ENCODE data around the gene SETD2.
A peak's percentile ranks its signal among the peaks of the same experiment; 100 is the strongest.

SETD2 gene

GRCh38 chr3:47008234-47008796 lies 155.6 kb downstream of the SETD2 start:
- DNase-seq (ENCODE audit: low spot score): no peak

DNA sequence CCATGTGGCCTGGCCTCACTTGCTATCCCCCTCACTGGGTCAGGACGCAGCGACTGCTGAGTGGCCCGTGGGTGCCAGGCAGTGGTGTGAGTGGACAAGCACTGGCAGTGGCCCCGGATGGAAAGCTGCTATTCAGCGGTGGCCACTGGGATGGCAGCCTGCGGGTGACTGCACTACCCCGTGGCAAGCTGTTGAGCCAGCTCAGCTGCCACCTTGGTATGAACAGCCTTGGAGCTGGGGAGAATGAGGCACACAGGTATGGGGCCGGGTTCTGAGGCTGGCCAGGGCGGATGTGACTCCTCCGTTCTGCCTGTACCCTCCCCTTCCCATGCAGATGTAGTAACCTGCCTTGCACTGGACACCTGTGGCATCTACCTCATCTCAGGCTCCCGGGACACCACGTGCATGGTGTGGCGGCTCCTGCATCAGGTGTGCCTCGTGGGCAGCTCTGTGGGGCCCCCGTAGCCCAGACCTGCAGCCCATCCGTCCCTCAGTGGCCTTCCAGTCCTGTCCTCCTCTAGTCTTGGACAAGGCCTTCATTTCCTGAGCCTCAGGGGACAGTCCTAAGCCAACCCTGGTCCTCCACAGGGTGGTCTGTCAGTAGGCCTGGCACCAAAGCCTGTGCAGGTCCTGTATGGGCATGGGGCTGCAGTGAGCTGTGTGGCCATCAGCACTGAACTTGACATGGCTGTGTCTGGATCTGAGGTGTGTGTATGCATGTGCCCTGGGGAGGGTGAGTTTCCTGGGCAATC lies 156.3 kb downstream of the SETD2 start:
- peak; percentile 46 for DNase-seq (ENCODE audit: low spot score)

- peak; percentile 41 for DNase-seq (ENCODE audit: low spot score)
Observed at GRCh38 chr3:47007001-47007400, 156.9 kb downstream of the SETD2 start.

GRCh38 chr3:47006145-47006651 lies 157.7 kb downstream of the SETD2 start:
- DNase-seq (ENCODE audit: low spot score): peak; percentile 38

GRCh38 chr3:47005212-47006144 lies 158.4 kb downstream of the SETD2 start:
- peak; percentile 34 for DNase-seq (ENCODE audit: low spot score)

- DNase-seq (ENCODE audit: low spot score): no peak
Observed at GRCh38 chr3:47004369-47005211, 159.3 kb downstream of the SETD2 start.

GRCh38 chr3:47003461-47004368 lies 160.2 kb downstream of the SETD2 start:
- no peak for DNase-seq (ENCODE audit: low spot score)

DNA sequence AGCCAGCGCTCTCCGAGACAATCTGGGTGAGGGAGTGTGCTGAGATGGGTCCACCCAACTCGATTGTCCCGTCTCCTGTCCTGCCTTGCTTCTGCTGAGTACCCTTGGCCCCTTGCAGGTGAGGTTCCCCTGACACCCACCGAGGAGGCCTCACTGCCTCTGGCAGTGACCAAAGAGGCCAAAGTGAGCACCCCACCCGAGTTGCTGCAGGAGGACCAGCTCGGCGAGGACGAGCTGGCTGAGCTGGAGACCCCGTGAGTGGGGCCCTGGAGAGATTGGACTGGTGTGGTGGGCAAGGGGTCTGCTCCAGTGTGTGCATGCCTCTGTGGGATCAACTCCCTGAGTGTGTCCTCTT lies 160.9 kb downstream of the SETD2 start:
- DNase-seq (ENCODE audit: low spot score): no peak

DNA sequence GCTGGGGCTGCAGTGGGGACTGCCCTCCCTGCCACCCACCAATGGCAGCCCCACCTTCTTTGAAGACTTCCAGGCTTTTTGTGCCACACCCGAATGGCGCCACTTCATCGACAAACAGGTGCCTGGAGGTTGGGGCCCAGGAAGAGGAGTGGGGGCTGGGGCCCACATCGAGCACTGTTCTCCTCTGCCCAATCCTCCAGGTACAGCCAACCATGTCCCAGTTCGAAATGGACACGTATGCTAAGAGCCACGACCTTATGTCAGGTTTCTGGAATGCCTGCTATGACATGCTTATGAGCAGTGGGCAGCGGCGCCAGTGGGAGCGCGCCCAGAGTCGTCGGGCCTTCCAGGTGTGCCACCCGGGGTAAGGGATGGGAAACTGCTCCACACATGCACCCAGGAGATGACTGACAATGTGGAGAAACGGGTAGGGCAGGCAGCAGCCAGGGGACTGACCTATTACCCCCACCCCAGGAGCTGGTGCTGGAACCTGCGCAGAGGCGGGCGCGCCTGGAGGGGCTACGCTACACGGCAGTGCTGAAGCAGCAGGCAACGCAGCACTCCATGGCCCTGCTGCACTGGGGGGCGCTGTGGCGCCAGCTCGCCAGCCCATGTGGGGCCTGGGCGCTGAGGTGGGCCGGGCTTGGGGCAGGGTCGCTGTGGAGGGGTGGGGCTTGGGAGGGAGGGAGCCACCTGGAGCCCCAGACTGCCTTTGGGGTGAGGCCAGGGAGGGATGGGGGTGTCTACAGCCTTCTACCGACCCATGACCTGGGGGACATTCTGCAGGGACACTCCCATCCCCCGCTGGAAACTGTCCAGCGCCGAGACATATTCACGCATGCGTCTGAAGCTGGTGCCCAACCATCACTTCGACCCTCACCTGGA lies 161.5 kb downstream of the SETD2 start:
- DNase-seq (ENCODE audit: low spot score): peak; percentile 69

DNA sequence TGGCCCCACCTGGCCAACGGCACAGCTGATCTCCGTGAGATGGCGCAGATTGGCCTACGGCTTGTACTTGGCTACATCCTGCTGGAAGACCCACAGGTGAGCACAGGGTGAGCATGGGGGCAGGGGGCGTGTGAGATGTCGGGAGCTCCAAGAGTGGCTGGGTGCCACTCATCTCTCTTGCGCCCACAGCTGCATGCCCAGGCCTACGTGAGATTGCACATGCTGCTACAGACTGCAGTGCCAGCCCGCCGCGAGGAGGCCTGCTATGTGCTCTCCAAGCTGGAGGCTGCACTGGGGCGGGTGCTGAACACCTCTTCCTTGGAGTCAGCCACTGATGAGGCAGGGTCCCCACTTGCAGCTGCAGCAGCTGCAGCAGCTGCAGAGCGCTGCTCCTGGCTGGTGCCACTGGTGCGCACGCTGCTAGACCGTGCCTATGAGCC lies 162.2 kb downstream of the SETD2 start:
- DNase-seq (ENCODE audit: low spot score): no peak

DNA sequence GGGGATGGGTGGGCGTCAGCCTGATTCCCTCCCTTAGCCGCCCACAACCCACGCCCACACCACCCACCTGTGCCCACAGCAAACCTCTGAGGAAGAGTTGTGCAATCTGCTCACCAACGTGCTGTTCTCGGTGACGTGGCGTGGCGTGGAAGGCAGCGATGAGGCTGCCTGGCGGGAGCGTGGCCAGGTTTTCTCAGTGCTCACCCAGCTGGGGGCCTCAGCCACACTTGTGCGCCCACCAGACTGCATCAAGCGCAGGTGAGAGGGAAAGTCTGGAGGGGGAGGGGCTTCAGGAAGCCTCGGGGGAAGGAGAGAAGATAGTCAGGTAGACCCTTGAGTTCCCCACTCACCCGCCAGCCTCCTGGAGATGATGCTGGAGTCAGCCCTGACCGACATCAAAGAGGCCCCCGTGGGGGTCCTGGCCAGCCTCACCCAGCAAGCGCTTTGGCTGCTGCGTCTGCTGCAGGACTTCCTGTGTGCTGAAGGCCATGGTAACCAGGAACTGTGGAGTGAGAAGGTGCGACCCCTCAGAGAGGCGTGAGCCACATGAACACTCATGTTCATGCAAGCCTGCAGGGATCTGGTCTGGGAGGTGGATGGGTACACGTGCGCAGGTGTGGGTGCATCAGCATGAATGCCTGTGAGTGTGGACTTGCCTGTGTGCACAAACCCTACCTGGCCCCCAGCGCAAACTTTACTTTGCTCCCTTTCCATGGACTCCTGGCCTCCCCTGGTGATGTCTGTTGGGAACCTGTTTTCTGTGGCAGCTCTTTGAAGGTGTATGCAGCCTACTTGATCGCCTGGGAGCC lies 162.8 kb downstream of the SETD2 start:
- no peak for DNase-seq (ENCODE audit: low spot score)

GRCh38 chr3:47000198-47000815 lies 163.6 kb downstream of the SETD2 start:
- no peak for DNase-seq (ENCODE audit: low spot score)

GRCh38 chr3:46999516-47000197 lies 164.3 kb downstream of the SETD2 start:
- no peak for DNase-seq (ENCODE audit: low spot score)

DNA sequence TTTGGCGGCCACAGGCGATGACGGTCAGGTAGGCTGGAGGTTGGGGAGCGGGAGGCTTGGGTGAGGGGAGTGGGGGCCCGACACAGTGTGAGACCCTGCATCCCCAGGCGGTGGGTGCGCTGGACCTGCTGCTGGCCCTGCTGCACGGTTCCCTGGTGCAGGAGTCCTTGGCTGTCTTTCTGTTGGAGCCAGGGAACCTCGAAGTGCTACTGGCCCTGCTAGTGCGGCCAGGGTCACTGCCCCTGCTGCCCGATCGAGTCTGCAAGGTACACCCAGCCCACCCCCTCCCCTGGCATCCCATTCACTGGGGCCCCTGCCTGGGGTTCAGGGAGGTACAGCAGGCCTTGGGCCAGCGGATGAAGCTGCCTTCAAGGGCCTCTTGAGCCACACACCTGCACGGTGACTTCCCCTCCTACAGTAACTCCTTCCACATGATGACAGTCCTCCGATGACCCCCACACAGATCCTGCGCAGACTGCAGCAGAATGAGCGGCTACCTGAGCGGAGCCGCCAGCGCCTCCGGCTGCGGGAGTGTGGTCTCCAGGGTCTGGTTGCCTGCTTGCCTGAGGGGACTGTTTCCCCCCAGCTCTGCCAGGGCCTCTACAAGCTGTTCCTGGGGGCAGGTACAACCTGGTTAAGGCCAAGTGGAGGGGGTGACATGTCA lies 164.9 kb downstream of the SETD2 start:
- DNase-seq (ENCODE audit: low spot score): no peak

DNA sequence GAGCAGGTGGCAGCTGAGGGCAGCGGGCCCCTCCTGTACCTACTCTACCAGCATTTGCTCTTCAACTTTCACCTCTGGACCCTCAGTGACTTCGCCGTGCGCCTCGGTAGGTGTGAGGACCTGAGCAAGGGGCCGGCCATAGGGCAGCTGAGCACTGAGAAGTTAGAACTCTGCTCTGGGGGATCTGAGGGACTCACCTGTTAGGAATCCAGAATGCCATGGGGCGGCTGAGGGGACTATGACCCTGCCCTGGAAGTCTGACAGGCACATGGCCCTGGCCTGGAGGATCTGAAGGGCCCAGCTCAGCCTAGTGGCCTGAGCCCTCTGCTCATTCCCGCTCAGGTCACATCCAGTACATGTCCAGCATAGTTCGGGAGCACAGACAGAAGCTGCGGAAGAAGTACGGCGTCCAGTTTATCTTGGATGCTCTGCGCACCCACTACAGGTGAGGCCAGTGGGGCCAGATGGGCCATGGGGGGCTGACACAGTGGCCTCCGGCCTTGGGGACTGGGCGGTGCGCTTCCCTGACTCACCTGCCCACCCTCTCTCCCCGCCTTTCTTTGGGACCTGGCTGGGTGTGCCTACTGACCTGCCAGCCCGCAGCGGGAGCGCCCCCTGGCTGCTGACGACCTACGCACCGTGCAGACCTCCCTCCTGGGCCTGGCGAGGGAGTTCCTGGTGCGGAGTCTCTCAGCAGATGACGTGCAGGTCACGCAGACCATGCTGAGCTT lies 165.6 kb downstream of the SETD2 start:
- peak; percentile 85 for DNase-seq (ENCODE audit: low spot score)

- no peak for DNase-seq (ENCODE audit: low spot score)
Observed at GRCh38 chr3:46997453-46998091, 166.3 kb downstream of the SETD2 start.

All from ecto neural progenitor cell (in vitro differentiated cells).